ENCODE data around the gene KCTD5.

- TF ChIP-seq CTCF (IDR thresholded peaks at IDR 0.05) (no peak), POLR2A (IDR thresholded peaks at IDR 0.05) (no peak), POLR2AphosphoS5 (IDR thresholded peaks at IDR 0.05) (no peak), EP300 (IDR thresholded peaks at IDR 0.05) (no peak)
Measured at GRCh38 chr16:2745961-2746360, 63.6 kb downstream of the KCTD5 start.

All from gastroesophageal sphincter (tissue), 3 donors.